Gastroesophageal sphincter (tissue), 3 donors: ENCODE results near the gene C5orf58.

Experiments
- CTCF ChIP-seq, 4 experiments: fragments of 200-600 bp in 2 of 4; fragments of 450-650 bp in 2 of 4; sonication (generic) in 1 of 4; IDR thresholded peaks; one replicate each; pipeline ENCODE4 v1.5.1; 2017 to 2019; ENCODE audit warnings: antibody characterized with exemption in 4 of 4, mild to moderate bottlenecking in 2 of 4, moderate library complexity in 2 of 4
- EP300 ChIP-seq: sonication (generic); formaldehyde crosslinking; IDR thresholded peaks from one replicate; pipeline ENCODE4 v1.6.1; 2017; ENCODE audit warnings: antibody characterized with exemption, mild to moderate bottlenecking
- POLR2A ChIP-seq, 2 donors: fragments of 450-650 bp; IDR thresholded peaks; one replicate each; pipeline ENCODE4 v1.6.1; 2017; ENCODE audit warnings: antibody characterized with exemption in 2 of 2, mild to moderate bottlenecking in 2 of 2, moderate library complexity in 1 of 2

GRCh38 chr5:170278611-170279458 is 46.0 kb downstream of the C5orf58 start:
- TF ChIP-seq CTCF (IDR thresholded peaks at IDR 0.05) (no peak), EP300 (no peak), POLR2A (IDR thresholded peaks at IDR 0.05) (no peak)
